CD4-positive, alpha-beta memory T cell (primary cell): Measurements from ENCODE around the gene UBQLN4. TPM values are rescaled to one million over a fixed set of nuclear protein-coding genes. Genes with fewer than 3 reads are reported as not detected.

Experiments used
- CTCF ChIA-PET: fragments of 350-600 bp; sonication (Branson Sonifier 250); formaldehyde crosslinking; loops from one replicate; lab custom pipeline; 2021; ENCODE audit warnings: inconsistent platforms; ENCODE audit not compliant: partially characterized antibody; lab: Charles Lee
- POLR2A ChIA-PET: fragments of 350-600 bp; sonication (Branson Sonifier 250); formaldehyde crosslinking; loops from one replicate; lab custom pipeline; 2021; ENCODE audit not compliant: partially characterized antibody; lab: Charles Lee
- DNase-seq, 5 donors: peaks; one replicate each; pipeline versions ENCODE4 v3.0.0 to v3.0.0-alpha.2; 2020 to 2022; ENCODE audit warnings: mixed read lengths in 1 of 5
- H3K27ac ChIP-seq: one replicate; pipeline ENCODE4 v1.7.0; 2013; ENCODE audit warnings: low read depth, low read length
- H3K27me3 ChIP-seq: 2 replicates; pipeline ENCODE4 v1.7.0; 2013; ENCODE audit warnings: mild to moderate bottlenecking, low read length, moderate library complexity; ENCODE audit not compliant: insufficient read depth
- H3K36me3 ChIP-seq: 2 replicates; pipeline ENCODE4 v1.7.0; 2013; ENCODE audit warnings: mild to moderate bottlenecking, low read length, moderate library complexity; ENCODE audit not compliant: insufficient read depth
- H3K4me1 ChIP-seq: 2 replicates; pipeline ENCODE4 v1.7.0; 2013; ENCODE audit warnings: mild to moderate bottlenecking, low read length, moderate library complexity; ENCODE audit not compliant: insufficient read depth
- H3K4me3 ChIP-seq, 2 donors: one replicate each; pipeline ENCODE4 v1.7.0; 2013; ENCODE audit warnings: low read length in 2 of 2, mild to moderate bottlenecking in 1 of 2
- H3K9me3 ChIP-seq, 2 donors: one replicate each; pipeline ENCODE4 v1.7.0; 2013; ENCODE audit warnings: low read length in 2 of 2, control low read depth in 1 of 2; ENCODE audit not compliant: control insufficient read depth in 1 of 2
- H3K27ac Mint-ChIP-seq, 7 donors: one replicate each; pipeline ENCODE4 v1.8.0; 2020 to 2021; ENCODE audit warnings: mixed read lengths in 7 of 7, mild to moderate bottlenecking in 6 of 7, inconsistent platforms in 3 of 7, moderate library complexity in 3 of 7
- H3K27me3 Mint-ChIP-seq, 2 donors: one replicate each; pipeline ENCODE4 v1.8.0; 2020 to 2021; ENCODE audit warnings: mixed read lengths in 2 of 2
- H3K36me3 Mint-ChIP-seq, 2 donors: one replicate each; pipeline ENCODE4 v1.8.0; 2020 to 2021; ENCODE audit warnings: mixed read lengths in 2 of 2, inconsistent platforms in 1 of 2, mild to moderate bottlenecking in 1 of 2
- H3K4me1 Mint-ChIP-seq, 4 donors: one replicate each; pipeline ENCODE4 v1.8.0; 2020 to 2021; ENCODE audit warnings: mixed read lengths in 4 of 4, mild to moderate bottlenecking in 1 of 4
- H3K4me3 Mint-ChIP-seq, 8 donors: one replicate each; pipeline ENCODE4 v1.8.0; 2020 to 2021; ENCODE audit warnings: mixed read lengths in 8 of 8, mild to moderate bottlenecking in 7 of 8, moderate library complexity in 6 of 8, inconsistent platforms in 3 of 8
- H3K9me3 Mint-ChIP-seq, 8 donors: one replicate each; pipeline ENCODE4 v1.8.0; 2020 to 2021; ENCODE audit warnings: mixed read lengths in 8 of 8, mild to moderate bottlenecking in 5 of 8, inconsistent platforms in 3 of 8, moderate library complexity in 1 of 8
- intact Hi-C: fragments of 100-400 bp; cut with micrococcal nuclease; formaldehyde crosslinking; loops from one replicate; pipeline ENCODE4 v1.15.1; 2023
- polyA plus RNA-seq, 2 donors: library from polyadenylated mRNA; unstranded; fragments of 300-500 nt; fragmentation: Illumina TruSeq; gene quantifications; one replicate each; pipeline ENCODE4 v1.2.3, GENCODE V29; 2021
- total RNA-seq, 2 experiments: library from RNA; stranded (reverse); gene quantifications; one replicate each; pipeline ENCODE4 v1.2.3, GENCODE V29; 2021

The UBQLN4 gene
- 10 to 100 TPM; 38.0 to 39.5 TPM for total RNA-seq
- 10 to 100 TPM in 1 of 2 donors, 1 to 10 TPM in 1; 8.9 to 12.7 TPM for polyA plus RNA-seq

- peaks cover 13 to 51% (median 30%) of the 10 kb centered on the region in 4 donors for H3K4me1 Mint-ChIP-seq
- CTCF ChIA-PET = interaction anchor here (0.7 to 1.3 kb wide), 2 partner anchors 33 to 65 kb away, joined by 4 to 6 read pairs; partner anchors contain the start of gene SSR2
- H3K36me3 Mint-ChIP-seq = peaks cover 10 to 36% of the 10 kb centered on the region in 2 donors
- Histone ChIP-seq H3K36me3 (peaks cover 12% of the 10 kb centered on the region), H3K27me3 (no peaks in the 10 kb centered on the region), H3K4me1 (peaks cover 17% of the 10 kb centered on the region), H3K9me3 (no peaks in the 10 kb centered on the region), H3K4me3 (peak within 1 kb of the TSS; percentile 96 to 99), H3K27ac (peak within 1 kb of the TSS; percentile 84)
- H3K27me3 Mint-ChIP-seq = no peaks in the 10 kb centered on the region
- DNase-seq = peak; percentile 83 to 88 (median 83)
- POLR2A ChIA-PET = interaction anchor here (0.7 to 1.9 kb wide), 7 partner anchors 9 to 229 kb away, joined by 3 to 11 read pairs (median 5); partner anchors contain the start of genes KHDC4, PMF1, SMG5 and SSR2
- peak within 1 kb of the TSS; percentile 93 to 99 (median 96) for H3K27ac Mint-ChIP-seq
- H3K4me3 Mint-ChIP-seq = peak within 1 kb of the TSS; percentile 94 to 98 (median 96)
- peaks cover 0 to 3% (median 0%) of the 10 kb centered on the region in 8 donors for H3K9me3 Mint-ChIP-seq
- intact Hi-C loops = loop anchor here (1.0 to 5.0 kb wide), 9 partner anchors 28 to 229 kb away; partner anchors contain the start of genes GON4L, KHDC4, MEX3A and PMF1
Measured at GRCh38 chr1:156053768-156054499, at the start of gene UBQLN4. TSS of gene UBQLN4 (minus strand) at chr1:156053798. CDS start at chr1:156053701, 97 bp downstream.

GRCh38 chr1:156102633-156103511 lies 49.3 kb upstream of the UBQLN4 start:
- intact Hi-C loops = no loop called here
- H3K9me3 ChIP-seq = no peaks in the 10 kb centered on the region
- Mint-ChIP-seq H3K9me3 (peaks cover 0 to 2% (median 0%) of the 10 kb centered on the region in 8 donors), H3K4me1 (peaks cover 50 to 91% (median 66%) of the 10 kb centered on the region in 4 donors), H3K36me3 (peaks cover 0 to 4% of the 10 kb centered on the region in 2 donors), H3K27me3 (no peaks in the 10 kb centered on the region), H3K27ac (peak overlapping the region; percentile 90 to 100 (median 100)), H3K4me3 (peak overlapping the region in 2 of 8 donors; percentile 21 to 88)
- DNase-seq = no peak
- ChIA-PET CTCF (interaction anchor here (0.9 to 18.7 kb wide), 3 partner anchors 9 to 29 kb away, joined by 4 to 716 read pairs (median 12); no protein-coding TSS in a partner anchor), POLR2A (interaction anchor here (19.7 kb wide), 1 partner anchor 19 kb away, joined by 527 read pairs; the partner anchor contains the start of gene LMNA)
- peak overlapping the region; percentile 94 for H3K27ac ChIP-seq
- H3K27me3 ChIP-seq = no peaks in the 10 kb centered on the region
- no peaks in the 10 kb centered on the region for H3K36me3 ChIP-seq
- H3K4me3 ChIP-seq = no peak overlapping the region
- H3K4me1 ChIP-seq = peaks cover 58% of the 10 kb centered on the region

- intact Hi-C loops = no loop called here
- H3K36me3 Mint-ChIP-seq = peaks cover 0 to 6% of the 10 kb centered on the region in 2 donors
- H3K27ac Mint-ChIP-seq = peak overlapping the region; percentile 55 to 100 (median 100)
- H3K27me3 Mint-ChIP-seq = peaks cover 0 to 2% of the 10 kb centered on the region in 2 donors
- Histone ChIP-seq H3K27ac (no peak overlapping the region), H3K27me3 (no peaks in the 10 kb centered on the region), H3K9me3 (no peaks in the 10 kb centered on the region), H3K36me3 (no peaks in the 10 kb centered on the region), H3K4me3 (no peak overlapping the region), H3K4me1 (peaks cover 61% of the 10 kb centered on the region)
- peaks cover 54 to 91% (median 72%) of the 10 kb centered on the region in 4 donors for H3K4me1 Mint-ChIP-seq
- H3K4me3 Mint-ChIP-seq = peak overlapping the region in 1 of 8 donors; percentile 52
- ChIA-PET CTCF (interaction anchor here (0.9 to 18.7 kb wide), 4 partner anchors 10 to 124 kb away, joined by 3 to 716 read pairs (median 80); partner anchors contain the start of gene LMNA), POLR2A (interaction anchor here (19.7 kb wide), 1 partner anchor 20 kb away, joined by 527 read pairs; the partner anchor contains the start of gene LMNA)
- H3K9me3 Mint-ChIP-seq = peaks cover 0 to 2% (median 0%) of the 10 kb centered on the region in 8 donors
- DNase-seq = no peak
Measured at GRCh38 chr1:156101880-156102279, 48.3 kb upstream of the UBQLN4 start.

GRCh38 chr1:156100205-156100995 lies 46.8 kb upstream of the UBQLN4 start:
- Histone ChIP-seq H3K27ac (no peak overlapping the region), H3K9me3 (no peaks in the 10 kb centered on the region), H3K4me3 (no peak overlapping the region), H3K4me1 (peaks cover 64% of the 10 kb centered on the region), H3K36me3 (no peaks in the 10 kb centered on the region), H3K27me3 (no peaks in the 10 kb centered on the region)
- H3K27ac Mint-ChIP-seq = peak overlapping the region; percentile 26 to 100 (median 92)
- H3K27me3 Mint-ChIP-seq = peaks cover 0 to 4% of the 10 kb centered on the region in 2 donors
- peaks cover 0 to 4% of the 10 kb centered on the region in 2 donors for H3K36me3 Mint-ChIP-seq
- peak overlapping the region in 1 of 8 donors; percentile 40 for H3K4me3 Mint-ChIP-seq
- POLR2A ChIA-PET = interaction anchor here (19.7 kb wide), 1 partner anchor 22 kb away, joined by 527 read pairs; the partner anchor contains the start of gene LMNA
- CTCF ChIA-PET = interaction anchor here (0.7 to 18.7 kb wide), 7 partner anchors 7 to 893 kb away, joined by 3 to 716 read pairs (median 10); partner anchors contain the start of gene LMNA
- peaks cover 64 to 91% (median 73%) of the 10 kb centered on the region in 4 donors for H3K4me1 Mint-ChIP-seq
- peaks cover 0 to 3% (median 0%) of the 10 kb centered on the region in 8 donors for H3K9me3 Mint-ChIP-seq
- no peak for DNase-seq
- intact Hi-C loops = no loop called here

- H3K4me1 ChIP-seq = peaks cover 54% of the 10 kb centered on the region
- no peaks in the 10 kb centered on the region for H3K36me3 ChIP-seq
- H3K27ac Mint-ChIP-seq = peak overlapping the region; percentile 86 to 100 (median 90)
- ChIA-PET CTCF (interaction anchor here (1.5 to 18.7 kb wide), 5 partner anchors 8 to 125 kb away, joined by 3 to 716 read pairs (median 121); partner anchors contain the start of gene LMNA), POLR2A (interaction anchor here (1.2 to 19.7 kb wide), 2 partner anchors 23 to 114 kb away, joined by 5 to 527 read pairs; partner anchors contain the start of genes LMNA and PMF1)
- peaks cover 55 to 82% (median 64%) of the 10 kb centered on the region in 4 donors for H3K4me1 Mint-ChIP-seq
- peaks cover 0 to 3% (median 0%) of the 10 kb centered on the region in 8 donors for H3K9me3 Mint-ChIP-seq
- no peak overlapping the region for H3K4me3 Mint-ChIP-seq
- no peaks in the 10 kb centered on the region for H3K27me3 ChIP-seq
- H3K4me3 ChIP-seq = no peak overlapping the region
- H3K27ac ChIP-seq = no peak overlapping the region
- no peaks in the 10 kb centered on the region for H3K9me3 ChIP-seq
- no peak for DNase-seq
- intact Hi-C loops = loop anchor here (10.0 kb wide), 1 partner anchor 406 kb away; the partner anchor contains the start of gene MEF2D
- peaks cover 0 to 4% of the 10 kb centered on the region in 2 donors for H3K27me3 Mint-ChIP-seq
- peaks cover 0 to 4% of the 10 kb centered on the region in 2 donors for H3K36me3 Mint-ChIP-seq
Measured at GRCh38 chr1:156099282-156099681, 45.7 kb upstream of the UBQLN4 start.
